GM19193 (cell line): Measurements from ENCODE around the gene RAMAC.

Experiments used
- POLR2A ChIP-seq: IDR thresholded peaks from 4 replicates; pipeline ENCODE4 v1.6.1; 2011; ENCODE audit not compliant: insufficient read depth, insufficient read length; ENCODE audit errors: extremely low read depth

RAMAC gene

GRCh38 chr15:83036253-83036652 is 50.2 kb downstream of the RAMAC start:
- TF ChIP-seq POLR2A, result no peak

- no peak for TF ChIP-seq POLR2A
Observed at GRCh38 chr15:83039206-83039605, 53.2 kb downstream of the RAMAC start.
